K562 (cell line): ENCODE results near the gene NUP188. TPM values are rescaled to one million over a fixed set of nuclear protein-coding genes. Genes with fewer than 3 reads are reported as not detected.

ENCODE experiments used
- BRF1 ChIP-seq: IDR thresholded peaks from 3 replicates; pipeline ENCODE4 v1.6.1; 2011; ENCODE audit warnings: borderline replicate concordance, mild to moderate bottlenecking; ENCODE audit not compliant: insufficient read length; ENCODE audit errors: extremely low read depth
- E2F3 ChIP-seq: fragments of 250-450 bp; sonication (Bioruptor Pico); IDR thresholded peaks from 2 replicates; pipeline ENCODE4 v1.4.0; 2020; ENCODE audit warnings: mild to moderate bottlenecking
- ELF2 ChIP-seq: fragments of 250-450 bp; sonication (Bioruptor Pico); IDR thresholded peaks from 2 replicates; pipeline ENCODE4 v1.5.0; 2021; ENCODE audit warnings: mild to moderate bottlenecking
- JUNB ChIP-seq: fragments of 450-650 bp; formaldehyde crosslinking; conservative IDR thresholded peaks from 2 replicates; pipeline ENCODE4 v1.4.0; 2020; ENCODE audit warnings: mild to moderate bottlenecking
- KDM1A ChIP-seq, 2 experiments: fragments of 450-650 bp; IDR thresholded peaks; 2 replicates each; pipeline ENCODE4 v1.6.1; 2016; ENCODE audit warnings: mild to moderate bottlenecking in 2 of 2
- MCM5 ChIP-seq: fragments of 450-650 bp; IDR thresholded peaks from 2 replicates; pipeline ENCODE4 v1.6.1; 2016; ENCODE audit warnings: low read depth
- NCOA1 ChIP-seq: fragments of 450-650 bp; IDR thresholded peaks from 2 replicates; pipeline ENCODE4 v1.6.1; 2016; ENCODE audit warnings: low read depth
- NCOA6 ChIP-seq: fragments of 450-650 bp; IDR thresholded peaks from 2 replicates; pipeline ENCODE4 v1.6.1; 2017; ENCODE audit warnings: mild to moderate bottlenecking
- PHF8 ChIP-seq: fragments of 200-600 bp; sonication (generic); IDR thresholded peaks from 2 replicates; pipeline ENCODE4 v1.6.1; 2012; ENCODE audit warnings: mixed run types, mild to moderate bottlenecking, inconsistent platforms, low read length, moderate library complexity, borderline replicate concordance
- POLR3G ChIP-seq: IDR thresholded peaks from 2 replicates; pipeline ENCODE4 v1.6.1; 2011; ENCODE audit not compliant: insufficient read length, insufficient replicate concordance; ENCODE audit errors: extremely low read depth
- RCOR1 ChIP-seq, 2 experiments: IDR thresholded peaks; 2 replicates each; pipeline ENCODE4 v1.6.1; 2012; ENCODE audit warnings: low read depth in 2 of 2, low read length in 2 of 2, borderline replicate concordance in 1 of 2, improper control_type of control experiment in 1 of 2
- RFX5 ChIP-seq: IDR thresholded peaks from 2 replicates; pipeline ENCODE4 v1.6.1; 2011; ENCODE audit warnings: low read depth, mild to moderate bottlenecking, improper control_type of control experiment, low read length
- RFX7 ChIP-seq: fragments of 250-450 bp; sonication (Bioruptor Pico); IDR thresholded peaks from 2 replicates; pipeline ENCODE4 v1.5.1; 2021; ENCODE audit warnings: mild to moderate bottlenecking
- SRSF1 ChIP-seq: fragments of 200-400 bp; formaldehyde crosslinking; IDR thresholded peaks from 2 replicates; pipeline ENCODE4 v1.6.1; 2017; ENCODE audit warnings: mild to moderate bottlenecking, low read depth, low read length, moderate library complexity
- TAF15 ChIP-seq: fragments of 200-400 bp; formaldehyde crosslinking; IDR thresholded peaks from 2 replicates; pipeline ENCODE4 v1.6.1; 2017; ENCODE audit warnings: mild to moderate bottlenecking, low read depth, low read length, moderate library complexity
- TEAD4 ChIP-seq, 2 experiments: sonication (generic) in 1 of 2; formaldehyde crosslinking in 1 of 2; IDR thresholded peaks; 2 replicates each; pipeline versions ENCODE4 v1.6.1 to v1.8.0; 2012 to 2022; ENCODE audit warnings: borderline replicate concordance in 1 of 2, inconsistent platforms in 1 of 2, low read length in 1 of 2, mild to moderate bottlenecking in 1 of 2, missing genetic modification reagents in 1 of 2
- ZNF583 ChIP-seq: fragments of 250-450 bp; sonication (Bioruptor Pico); IDR thresholded peaks from 2 replicates; pipeline ENCODE4 v1.4.0; 2020
- ZNF696 ChIP-seq: fragments of 250-450 bp; sonication (Bioruptor Pico); conservative IDR thresholded peaks from 2 replicates; pipeline ENCODE4 v1.4.0; 2020; ENCODE audit warnings: mild to moderate bottlenecking, moderate library complexity
- ZNF764 ChIP-seq: fragments of 250-450 bp; sonication (Bioruptor Pico); IDR thresholded peaks from 2 replicates; pipeline ENCODE4 v1.4.0; 2020; ENCODE audit warnings: low read depth, mild to moderate bottlenecking, moderate library complexity
- ZNF766 ChIP-seq: fragments of 200-800 bp; sonication (Bioruptor generic); conservative IDR thresholded peaks from 2 replicates; pipeline ENCODE4 v1.6.1; 2016; ENCODE audit warnings: missing genetic modification characterization, missing compliant biosample characterization
- polyA plus RNA-seq, 8 experiments: library from polyadenylated mRNA; depleted of rRNA in 4 of 8; stranded (reverse) in 5 of 8; unstranded in 3 of 8; fragments of >200 nt; fragmentation: Nextera tagmentation in 2 of 8; fragmentation: Illumina TruSeq in 1 of 8; extraction: Ambion mirVana in 2 of 8; extraction: Trizol in 1 of 8; gene quantifications; 2 replicates each; pipeline versions ENCODE4 v1.2.1 to v1.2.3, GENCODE V29; 2011 to 2014; ENCODE audit warnings: inconsistent platforms in 1 of 8, missing spikeins in 1 of 8
- total RNA-seq, 7 experiments: library from RNA; depleted of rRNA in 6 of 7; stranded (reverse); fragments of >200 nt in 6 of 7; fragmentation: Illumina TruSeq in 2 of 7; extraction: Trizol in 2 of 7; gene quantifications; 2 replicates each; pipeline versions ENCODE4 v1.2.1 to v1.2.3, GENCODE V29; 2011 to 2021; ENCODE audit warnings: low replicate concordance in 1 of 7
- TF ChIP-seq, protein P1 (sequence below): conservative IDR thresholded peaks from 2 replicates; pipeline ENCODE4 v1.6.1; 2011; ENCODE audit warnings: low read depth, mild to moderate bottlenecking, low read length; ENCODE audit not compliant: control insufficient read depth
- TF ChIP-seq, protein P2 (sequence below): sonication (generic); formaldehyde crosslinking; IDR thresholded peaks from 2 replicates; pipeline ENCODE4 v1.8.1; 2023; ENCODE audit warnings: mild to moderate bottlenecking, missing genetic modification reagents

NUP188 gene
- total and polyA plus RNA-seq, 9 of the 15 experiments (the other 6 are each of a cell fraction or from before 2014, with no cell fraction given): 11.7 to 135 (median 70.6) TPM

DNA sequence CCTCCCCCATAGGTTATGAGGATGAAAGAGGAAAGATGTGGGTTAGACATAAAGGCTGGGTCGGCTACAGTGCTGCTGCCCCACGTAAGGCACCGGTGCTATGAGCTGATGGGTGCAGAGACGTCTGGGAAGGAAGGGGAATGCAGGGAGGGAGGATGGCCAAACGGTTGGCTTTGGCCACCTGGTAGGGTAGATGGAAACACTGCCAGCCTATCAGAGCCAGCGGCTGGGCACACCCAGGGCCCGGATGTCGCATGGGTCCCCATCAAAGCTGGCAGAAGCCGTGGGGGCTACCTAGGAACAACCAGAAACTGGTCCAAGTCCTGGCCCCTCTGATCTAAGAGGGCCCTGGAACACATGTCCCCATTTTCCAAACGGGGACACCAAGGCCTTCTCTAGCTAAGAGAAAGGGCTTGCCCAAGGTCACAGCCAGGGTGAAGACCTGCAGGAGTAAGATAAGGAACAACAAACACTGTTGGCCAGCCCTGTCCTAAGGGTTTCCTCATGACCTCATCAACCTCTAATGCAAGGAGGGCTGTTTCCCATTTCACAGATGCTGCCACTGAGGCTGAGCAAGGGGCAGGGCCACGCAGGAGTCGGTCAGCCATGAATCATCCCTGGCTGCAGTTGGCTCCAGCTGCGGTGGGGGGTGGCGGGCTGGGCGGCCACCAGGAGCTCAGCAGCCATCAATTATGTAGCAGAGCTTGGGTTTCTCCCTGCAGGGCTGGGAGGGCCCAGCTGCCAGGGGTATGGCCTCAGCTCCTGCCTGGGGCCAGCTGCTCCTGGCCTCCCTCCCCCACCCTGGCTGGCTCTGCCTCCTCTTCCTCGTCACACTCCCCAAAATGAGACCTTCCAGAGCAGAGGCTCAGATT, 75.8 kb downstream of the NUP188 start (continued):
- TF ChIP-seq, protein P1, sequence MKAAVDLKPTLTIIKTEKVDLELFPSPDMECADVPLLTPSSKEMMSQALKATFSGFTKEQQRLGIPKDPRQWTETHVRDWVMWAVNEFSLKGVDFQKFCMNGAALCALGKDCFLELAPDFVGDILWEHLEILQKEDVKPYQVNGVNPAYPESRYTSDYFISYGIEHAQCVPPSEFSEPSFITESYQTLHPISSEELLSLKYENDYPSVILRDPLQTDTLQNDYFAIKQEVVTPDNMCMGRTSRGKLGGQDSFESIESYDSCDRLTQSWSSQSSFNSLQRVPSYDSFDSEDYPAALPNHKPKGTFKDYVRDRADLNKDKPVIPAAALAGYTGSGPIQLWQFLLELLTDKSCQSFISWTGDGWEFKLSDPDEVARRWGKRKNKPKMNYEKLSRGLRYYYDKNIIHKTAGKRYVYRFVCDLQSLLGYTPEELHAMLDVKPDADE: peak; percentile 64
- TF ChIP-seq, protein P2, sequence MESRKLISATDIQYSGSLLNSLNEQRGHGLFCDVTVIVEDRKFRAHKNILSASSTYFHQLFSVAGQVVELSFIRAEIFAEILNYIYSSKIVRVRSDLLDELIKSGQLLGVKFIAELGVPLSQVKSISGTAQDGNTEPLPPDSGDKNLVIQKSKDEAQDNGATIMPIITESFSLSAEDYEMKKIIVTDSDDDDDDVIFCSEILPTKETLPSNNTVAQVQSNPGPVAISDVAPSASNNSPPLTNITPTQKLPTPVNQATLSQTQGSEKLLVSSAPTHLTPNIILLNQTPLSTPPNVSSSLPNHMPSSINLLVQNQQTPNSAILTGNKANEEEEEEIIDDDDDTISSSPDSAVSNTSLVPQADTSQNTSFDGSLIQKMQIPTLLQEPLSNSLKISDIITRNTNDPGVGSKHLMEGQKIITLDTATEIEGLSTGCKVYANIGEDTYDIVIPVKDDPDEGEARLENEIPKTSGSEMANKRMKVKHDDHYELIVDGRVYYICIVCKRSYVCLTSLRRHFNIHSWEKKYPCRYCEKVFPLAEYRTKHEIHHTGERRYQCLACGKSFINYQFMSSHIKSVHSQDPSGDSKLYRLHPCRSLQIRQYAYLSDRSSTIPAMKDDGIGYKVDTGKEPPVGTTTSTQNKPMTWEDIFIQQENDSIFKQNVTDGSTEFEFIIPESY (CRISPR knock-in tag): peak; percentile 65
- no peak for TF ChIP-seq JUNB (CRISPR knock-in tag)
- TF ChIP-seq RFX5: no peak
- TF ChIP-seq ZNF696 (CRISPR knock-in tag): no peak
- TF ChIP-seq TEAD4 (IDR thresholded peaks at IDR 0.05; ENCODE audit: low read length): peak; percentile 79
- TF ChIP-seq TEAD4 (CRISPR knock-in tag; IDR thresholded peaks at IDR 0.05; ENCODE audit: borderline replicate concordance): no peak
- TF ChIP-seq NCOA6: no peak
- TF ChIP-seq ELF2 (CRISPR knock-in tag): no peak
- no peak for TF ChIP-seq RFX7 (CRISPR knock-in tag)
- TF ChIP-seq ZNF766 (CRISPR knock-in tag): peak; percentile 85
- no peak for TF ChIP-seq MCM5
- no peak; the same call in 1 of the 2 replicates for TF ChIP-seq NCOA1
- TF ChIP-seq POLR3G: no peak
- peak; percentile 96 to 98 for TF ChIP-seq KDM1A (IDR thresholded peaks at IDR 0.05)
- no peak for TF ChIP-seq BRF1
- no peak for TF ChIP-seq ZNF764
- TF ChIP-seq TAF15: no peak
- no peak; the same call in 1 of the 2 replicates for TF ChIP-seq PHF8
- TF ChIP-seq SRSF1: no peak
- peak; percentile 67 to 96; a peak in 3 of 4 replicates for TF ChIP-seq RCOR1 (IDR thresholded peaks at IDR 0.05; ENCODE audit: borderline replicate concordance in 1 of 2, low read depth in 2 of 2, low read length in 2 of 2)
- TF ChIP-seq ZNF583 (CRISPR knock-in tag): no peak; the same call in 1 of the 2 replicates
- 0 out of 2 replicates have a peak, but pooled peaks have one; percentile 15 for TF ChIP-seq E2F3 (CRISPR knock-in tag)
